Endothelial cell of umbilical vein (primary cell): Measurements from ENCODE around the gene ABTB1. TPM values are rescaled to one million over a fixed set of nuclear protein-coding genes. Genes with fewer than 3 reads are reported as not detected.

ENCODE experiments used
- BruUV-seq: library from RNA; stranded (reverse); fragments of 400-500 nt; replicated peaks from 2 replicates; lab custom pipeline; 2021; lab: Mats Ljungman, UMichigan
- CTCF ChIA-PET: fragments of 300-600, 350-600 bp; sonication (Branson Sonifier 250); formaldehyde crosslinking; loops from one replicate; lab custom pipeline; 2021; ENCODE audit warnings: antibody characterized with exemption, inconsistent platforms; lab: Charles Lee
- POLR2A ChIA-PET: fragments of 300-600, 350-600 bp; sonication (Branson Sonifier 250); formaldehyde crosslinking; loops from one replicate; lab custom pipeline; 2021; ENCODE audit warnings: antibody characterized with exemption, inconsistent platforms; lab: Charles Lee
- DNase-seq: peaks from one replicate; pipeline ENCODE4 v3.0.0-alpha.2; 2011; ENCODE audit warnings: low read depth, low spot score
- FAIRE-seq: peaks from 2 replicates; lab custom pipeline; 2011; peaks lifted over from hg19 to GRCh38; lab: Jason Lieb, UNC
- H2AFZ ChIP-seq: 2 replicates; pipeline ENCODE4 v1.6.0; 2012; ENCODE audit warnings: low read depth, low read length, control low read depth, inconsistent platforms
- H3K27ac ChIP-seq: 2 replicates; pipeline ENCODE4 v1.5.1; 2011; ENCODE audit warnings: low read depth, mild to moderate bottlenecking, control low read depth, low read length, moderate library complexity; ENCODE audit not compliant: insufficient read depth
- H3K27me3 ChIP-seq, 2 experiments: 2 replicates each; pipeline versions ENCODE4 v1.6.0 to v1.6.1; 2011; ENCODE audit warnings: low read length in 2 of 2, mixed read lengths in 1 of 2; ENCODE audit not compliant: control insufficient read depth in 2 of 2, insufficient read depth in 2 of 2
- H3K36me3 ChIP-seq, 2 experiments: 2 replicates in 1 of 2; 3 replicates in 1 of 2; pipeline ENCODE4 v1.5.1; 2011; ENCODE audit warnings: low read length in 2 of 2, mild to moderate bottlenecking in 1 of 2, moderate library complexity in 1 of 2; ENCODE audit not compliant: control insufficient read depth in 2 of 2, insufficient read depth in 2 of 2; ENCODE audit errors: extremely low read depth in 1 of 2
- H3K4me1 ChIP-seq: 3 replicates; pipeline ENCODE4 v1.5.1; 2011; ENCODE audit warnings: mild to moderate bottlenecking, low read length; ENCODE audit not compliant: control insufficient read depth, insufficient read depth; ENCODE audit errors: extremely low read depth
- H3K4me2 ChIP-seq: 2 replicates; pipeline ENCODE4 v1.6.1; 2011; ENCODE audit warnings: low read length, control low read depth, mixed read lengths; ENCODE audit not compliant: insufficient read depth
- H3K4me3 ChIP-seq, 3 experiments: fragments of 200-600 bp in 1 of 3; sonication (generic), shearing (Covaris generic) in 1 of 3; replicated peaks in 1 of 3; 2 replicates each; pipeline ENCODE4 v1.5.1; 2011 to 2016; ENCODE audit warnings: control low read depth in 3 of 3, low read length in 3 of 3, mild to moderate bottlenecking in 2 of 3, inconsistent platforms in 1 of 3, low read depth in 1 of 3, moderate library complexity in 1 of 3; ENCODE audit not compliant: insufficient read depth in 1 of 3
- H3K79me2 ChIP-seq: 2 replicates; pipeline ENCODE4 v1.6.0; 2012; ENCODE audit warnings: low read length, inconsistent platforms; ENCODE audit not compliant: control insufficient read depth, insufficient read depth
- H3K9ac ChIP-seq: replicated peaks from 2 replicates; pipeline ENCODE3; 2011; ENCODE audit warnings: low read length, control low read depth; ENCODE audit not compliant: insufficient read depth; ENCODE audit errors: extremely low read depth
- H3K9me1 ChIP-seq: replicated peaks from 3 replicates; pipeline ENCODE4 v1.6.0; 2011; ENCODE audit warnings: mild to moderate bottlenecking, low read length; ENCODE audit not compliant: control insufficient read depth, insufficient read depth; ENCODE audit errors: extremely low read depth
- H3K9me3 ChIP-seq: replicated peaks from 2 replicates; pipeline ENCODE4 v1.5.1; 2012; ENCODE audit warnings: low read length, inconsistent platforms; ENCODE audit not compliant: control insufficient read depth, insufficient read depth
- H4K20me1 ChIP-seq: replicated peaks from 2 replicates; pipeline ENCODE3; 2011; ENCODE audit warnings: mild to moderate bottlenecking, low read length; ENCODE audit not compliant: control insufficient read depth, insufficient read depth; ENCODE audit errors: extremely low read depth
- CTCF ChIP-seq, 2 donors: IDR thresholded peaks; 1 replicate in 1 of 2; 2 replicates in 1 of 2; pipeline ENCODE4 v1.5.1; 2011; ENCODE audit warnings: low read length in 2 of 2, mild to moderate bottlenecking in 2 of 2, moderate library complexity in 2 of 2, control low read depth in 1 of 2, inconsistent platforms in 1 of 2, low read depth in 1 of 2; ENCODE audit not compliant: insufficient read depth in 1 of 2; ENCODE audit errors: extremely low read depth in 1 of 2
- EZH2 ChIP-seq: IDR thresholded peaks from 2 replicates; pipeline ENCODE4 v1.6.1; 2012; ENCODE audit warnings: borderline replicate concordance, low read depth, mild to moderate bottlenecking, moderate library complexity, low read length, inconsistent platforms; ENCODE audit not compliant: severe bottlenecking
- FOS ChIP-seq: IDR thresholded peaks from 2 replicates; pipeline ENCODE4 v1.6.1; 2011; ENCODE audit warnings: mild to moderate bottlenecking, low read length, moderate library complexity, borderline replicate concordance; ENCODE audit not compliant: insufficient read depth
- GATA2 ChIP-seq: IDR thresholded peaks from 2 replicates; pipeline ENCODE4 v1.7.0; 2011; ENCODE audit warnings: low read depth, mild to moderate bottlenecking, moderate library complexity, mixed read lengths, low read length; ENCODE audit not compliant: insufficient read length, insufficient read depth
- JUN ChIP-seq: IDR thresholded peaks from 2 replicates; pipeline ENCODE4 v1.6.1; 2011; ENCODE audit warnings: borderline replicate concordance, low read depth; ENCODE audit not compliant: insufficient read length, insufficient read depth
- MYC ChIP-seq: IDR thresholded peaks from one replicate; pipeline ENCODE4 v1.6.1; 2011; ENCODE audit warnings: mild to moderate bottlenecking, low read depth, low read length
- POLR2A ChIP-seq: IDR thresholded peaks from 2 replicates; pipeline ENCODE4 v1.6.1; 2012; ENCODE audit warnings: low read depth, mild to moderate bottlenecking, control low read depth, low read length
- POLR2AphosphoS5 ChIP-seq: IDR thresholded peaks from 2 replicates; pipeline ENCODE4 v1.6.1; 2012; ENCODE audit warnings: low read depth, mild to moderate bottlenecking, control low read depth, low read length, moderate library complexity; ENCODE audit not compliant: insufficient read depth
- dilution Hi-C: fragments of 300-500 bp; cut with MboI; formaldehyde crosslinking; loops from one replicate; pipeline ENCODE4 v1.15.0; 2019; ENCODE audit warnings: low sequenced_read_pairs; ENCODE audit not compliant: extremely low pct_ligation_motif_present
- intact Hi-C: fragments of 100-400 bp; cut with micrococcal nuclease; formaldehyde crosslinking; loops from one replicate; pipeline ENCODE4 v1.10.0; 2022
- polyA plus RNA-seq, 4 experiments: library from polyadenylated mRNA; depleted of rRNA in 3 of 4; stranded (reverse) in 3 of 4; unstranded in 1 of 4; fragments of >200 nt; gene quantifications; 2 replicates each; pipeline versions ENCODE4 v1.2.1 to v1.2.3, GENCODE V29; 2011 to 2012; ENCODE audit warnings: missing spikeins in 1 of 4
- total RNA-seq: library from RNA; stranded (reverse); gene quantifications from 2 replicates; pipeline ENCODE4 v1.2.3, GENCODE V29; 2021

ABTB1 gene
- total and polyA plus RNA-seq, 2 donors (not counting 3 experiments of a cell fraction or from before 2014, with no cell fraction given) = 15.2 to 25.1 TPM

- Histone ChIP-seq H3K4me1 (peaks cover 5% of the 10 kb centered on the region), H3K9ac (no peak overlapping the region), H3K36me3 (no peaks in the 10 kb centered on the region), H3K4me3 (no peak overlapping the region), H3K9me3 (no peaks in the 10 kb centered on the region), H3K9me1 (no peaks in the 10 kb centered on the region), H4K20me1 (no peaks in the 10 kb centered on the region), H2AFZ (no peak overlapping the region), H3K27ac (no peak overlapping the region), H3K79me2 (no peaks in the 10 kb centered on the region), H3K27me3 (no peaks in the 10 kb centered on the region), H3K4me2 (no peak overlapping the region)
- intact Hi-C loops (no loop called here), dilution Hi-C loops (no loop called here)
- ChIA-PET POLR2A (no interaction called here), CTCF (no interaction called here)
- FAIRE-seq (no peak), DNase-seq (no peak)
- TF ChIP-seq EZH2 (no peak), POLR2A (no peak), JUN (no peak), CTCF (IDR thresholded peaks at IDR 0.05; ENCODE audit: extremely low read depth in 1 of 2, insufficient read depth in 1 of 2, low read depth in 1 of 2, low read length in 2 of 2) (no peak), MYC (no peak), GATA2 (no peak), FOS (no peak), POLR2AphosphoS5 (no peak)
- no TSS peak for BruUV-seq
Measured at GRCh38 chr3:127669541-127670228, 3.1 kb upstream of the ABTB1 start.
